NCI-H146 treated with DMSO at 0.1 percent for 48 hours (cell line): Measurements from ENCODE around the gene TRANK1.
A peak's percentile ranks its signal among the peaks of the same experiment; 100 is the strongest.
"Not testable (repeated sequence)": the region's sequence is repeated elsewhere in the genome, so short reads cannot be mapped to it uniquely, and the experiment has no call there.

Experiments
- DNase-seq: peaks from one replicate; lab custom pipeline; 2025; ENCODE audit not compliant: unreplicated experiment; lab: John Stamatoyannopoulos, UW

TRANK1 gene

DNA sequence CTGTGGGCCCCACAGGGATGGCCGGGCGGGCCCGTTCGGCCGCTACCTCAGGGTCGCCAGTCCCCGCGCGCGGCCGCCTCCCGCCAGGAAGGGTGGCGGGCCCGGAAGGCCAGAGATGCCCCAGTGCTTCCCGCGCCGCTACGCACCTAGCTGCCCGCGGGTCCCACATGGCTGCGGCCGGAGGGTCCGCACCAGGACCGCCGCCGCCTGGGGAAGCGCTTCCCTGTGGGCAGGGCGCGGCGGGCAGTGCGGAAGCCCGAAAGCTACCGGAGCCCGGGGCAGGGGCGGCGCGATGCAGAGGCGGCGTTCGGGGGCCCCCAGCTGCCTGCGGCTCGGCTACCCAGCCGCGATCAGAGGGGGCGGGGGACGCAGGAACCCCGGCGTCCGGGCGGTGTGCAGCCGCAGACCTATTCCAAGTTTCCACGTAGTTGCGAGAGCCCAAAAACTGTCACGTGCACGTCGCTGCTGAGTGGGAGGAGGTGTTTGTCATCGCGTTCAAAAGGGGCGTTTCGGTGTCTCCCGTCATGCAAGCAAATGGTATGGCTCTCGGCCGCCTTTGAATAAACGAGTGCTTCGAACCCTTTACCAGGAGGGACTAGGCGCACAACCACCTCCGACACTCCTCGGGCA is at the start of gene TRANK1:
TRANK1 (minus strand) TSS at position 414 of the 630 bp plus-strand sequence; CDS start at position 169, 245 bp downstream.
- DNase-seq = peak; percentile 16

DNA sequence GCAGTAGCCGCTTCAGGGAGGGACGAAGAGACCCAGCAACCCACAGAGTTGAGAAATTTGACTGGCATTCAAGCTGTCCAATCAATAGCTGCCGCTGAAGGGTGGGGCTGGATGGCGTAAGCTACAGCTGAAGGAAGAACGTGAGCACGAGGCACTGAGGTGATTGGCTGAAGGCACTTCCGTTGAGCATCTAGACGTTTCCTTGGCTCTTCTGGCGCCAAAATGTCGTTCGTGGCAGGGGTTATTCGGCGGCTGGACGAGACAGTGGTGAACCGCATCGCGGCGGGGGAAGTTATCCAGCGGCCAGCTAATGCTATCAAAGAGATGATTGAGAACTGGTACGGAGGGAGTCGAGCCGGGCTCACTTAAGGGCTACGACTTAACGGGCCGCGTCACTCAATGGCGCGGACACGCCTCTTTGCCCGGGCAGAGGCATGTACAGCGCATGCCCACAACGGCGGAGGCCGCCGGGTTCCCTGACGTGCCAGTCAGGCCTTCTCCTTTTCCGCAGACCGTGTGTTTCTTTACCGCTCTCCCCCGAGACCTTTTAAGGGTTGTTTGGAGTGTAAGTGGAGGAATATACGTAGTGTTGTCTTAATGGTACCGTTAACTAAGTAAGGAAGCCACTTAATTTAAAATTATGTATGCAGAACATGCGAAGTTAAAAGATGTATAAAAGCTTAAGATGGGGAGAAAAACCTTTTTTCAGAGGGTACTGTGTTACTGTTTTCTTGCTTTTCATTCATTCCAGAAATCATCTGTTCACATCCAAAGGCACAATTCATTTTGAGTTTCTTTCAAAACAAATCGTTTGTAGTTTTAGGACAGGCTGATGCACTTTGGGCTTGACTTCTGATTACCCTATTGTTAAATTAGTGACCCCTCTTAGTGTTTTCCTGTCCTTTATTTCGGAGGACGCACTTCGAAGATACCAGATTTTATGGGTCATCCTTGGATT is 48.8 kb upstream of the TRANK1 start, which contains the start of gene MLH1:
MLH1 (plus strand) TSS at position 193 of the 958 bp plus-strand sequence; CDS start at position 223, 30 bp downstream.
- no peak for DNase-seq

DNA sequence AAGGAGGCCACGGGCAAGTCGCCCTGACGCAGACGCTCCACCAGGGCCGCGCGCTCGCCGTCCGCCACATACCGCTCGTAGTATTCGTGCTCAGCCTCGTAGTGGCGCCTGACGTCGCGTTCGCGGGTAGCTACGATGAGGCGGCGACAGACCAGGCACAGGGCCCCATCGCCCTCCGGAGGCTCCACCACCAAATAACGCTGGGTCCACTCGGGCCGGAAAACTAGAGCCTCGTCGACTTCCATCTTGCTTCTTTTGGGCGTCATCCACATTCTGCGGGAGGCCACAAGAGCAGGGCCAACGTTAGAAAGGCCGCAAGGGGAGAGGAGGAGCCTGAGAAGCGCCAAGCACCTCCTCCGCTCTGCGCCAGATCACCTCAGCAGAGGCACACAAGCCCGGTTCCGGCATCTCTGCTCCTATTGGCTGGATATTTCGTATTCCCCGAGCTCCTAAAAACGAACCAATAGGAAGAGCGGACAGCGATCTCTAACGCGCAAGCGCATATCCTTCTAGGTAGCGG is 48.0 kb upstream of the TRANK1 start, which contains the start of gene EPM2AIP1:
EPM2AIP1 (minus strand) TSS at position 326 of the 520 bp plus-strand sequence; CDS start at position 272, 54 bp downstream.
- no peak for DNase-seq

DNA sequence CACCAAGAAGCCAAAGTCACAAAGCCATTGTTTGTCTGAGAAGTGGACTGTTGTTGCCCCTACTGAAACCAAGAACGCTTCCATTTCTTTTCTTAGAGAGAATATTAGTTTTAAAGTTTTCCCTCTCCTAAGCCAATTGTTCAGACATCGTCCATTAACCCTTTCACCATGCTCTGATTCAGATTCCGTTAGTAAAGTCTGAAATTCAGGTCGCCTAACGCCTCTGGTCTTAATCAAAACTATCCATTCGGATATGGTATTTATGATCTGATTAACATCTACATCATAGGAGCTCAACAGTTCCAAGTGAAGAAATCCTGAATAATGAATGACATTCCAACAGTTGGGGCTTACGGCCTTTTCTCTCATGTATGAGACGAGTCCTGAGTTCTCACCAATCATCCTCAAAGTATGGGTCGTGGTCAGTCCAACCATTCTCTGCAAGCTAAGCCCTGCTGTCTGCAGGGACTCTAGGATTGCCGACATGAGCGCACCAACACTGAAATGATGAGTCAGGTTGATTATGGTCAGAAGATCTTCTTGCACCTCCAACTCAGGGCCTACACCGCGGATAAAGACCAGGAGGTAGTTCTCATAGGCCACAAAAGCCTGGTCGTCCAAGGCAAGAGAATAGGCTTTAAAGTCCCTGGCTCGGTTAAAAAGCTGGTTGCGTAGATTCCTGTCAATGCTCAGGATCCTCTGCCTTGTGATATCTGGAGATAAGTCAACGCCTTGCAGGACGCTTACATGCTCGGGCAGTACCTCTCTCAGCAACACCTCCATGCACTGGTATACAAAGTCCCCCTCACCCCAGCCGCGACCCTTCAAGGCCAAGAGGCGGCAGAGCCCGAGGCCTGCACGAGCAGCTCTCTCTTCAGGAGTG is 47.3 kb upstream of the TRANK1 start:
- DNase-seq = no peak

DNA sequence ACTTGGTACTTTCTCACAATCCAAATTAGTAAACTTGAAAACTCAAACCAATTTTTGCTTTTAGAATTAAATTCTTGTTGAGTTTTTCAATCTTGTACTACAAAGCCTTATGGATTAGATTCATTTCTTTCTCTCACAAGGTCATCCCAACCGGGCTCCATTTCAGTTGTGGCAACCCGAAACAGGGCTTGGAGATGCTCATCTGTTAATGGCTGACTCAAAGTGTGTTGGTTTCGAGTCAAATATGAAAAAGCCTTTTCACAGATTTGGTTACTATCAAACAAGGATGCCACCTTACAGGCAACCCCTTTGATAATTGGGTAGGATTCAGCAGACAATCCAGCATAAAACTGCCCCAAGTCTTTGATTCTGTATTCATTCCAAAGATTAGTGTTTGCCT is 46.3 kb upstream of the TRANK1 start:
- no peak for DNase-seq

DNA sequence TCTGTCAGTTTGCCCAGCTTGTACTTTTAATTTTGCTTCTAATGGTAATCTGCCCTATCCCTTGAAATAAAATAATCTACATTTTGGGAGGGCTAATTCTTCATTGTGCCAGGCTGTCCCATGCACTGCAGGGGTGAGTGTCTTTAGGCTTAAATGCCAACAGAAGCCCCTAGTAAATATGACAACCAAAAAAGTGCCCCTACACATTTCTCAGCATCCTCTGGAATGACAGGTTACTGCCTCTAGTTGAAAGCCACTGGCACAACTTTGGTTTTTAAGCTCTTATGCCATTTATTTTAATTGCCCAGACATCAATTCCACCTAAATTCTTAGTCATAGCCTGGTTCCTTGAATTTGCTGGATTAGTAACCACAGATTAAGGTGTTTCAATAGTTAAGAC is 44.7 kb upstream of the TRANK1 start:
- DNase-seq = no peak

DNA sequence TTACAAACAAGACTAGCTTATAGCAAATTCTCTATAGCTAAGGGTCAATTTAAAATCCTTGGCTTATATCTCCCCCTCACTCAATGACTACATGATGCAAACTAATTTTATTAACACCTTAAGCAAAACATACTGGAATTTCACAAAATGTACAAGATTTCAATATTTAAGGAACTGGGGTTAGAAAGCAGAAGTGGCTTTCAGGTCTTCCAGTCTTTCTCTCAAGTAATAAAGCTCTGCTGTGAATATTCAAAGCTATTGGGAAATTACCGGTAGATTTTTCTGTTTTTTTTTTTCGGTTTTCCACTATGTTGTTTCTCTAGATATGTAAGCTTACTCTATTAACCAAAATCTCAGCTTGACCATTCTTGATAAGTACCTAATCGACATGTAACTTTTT is 44.2 kb upstream of the TRANK1 start:
- no peak for DNase-seq

DNA sequence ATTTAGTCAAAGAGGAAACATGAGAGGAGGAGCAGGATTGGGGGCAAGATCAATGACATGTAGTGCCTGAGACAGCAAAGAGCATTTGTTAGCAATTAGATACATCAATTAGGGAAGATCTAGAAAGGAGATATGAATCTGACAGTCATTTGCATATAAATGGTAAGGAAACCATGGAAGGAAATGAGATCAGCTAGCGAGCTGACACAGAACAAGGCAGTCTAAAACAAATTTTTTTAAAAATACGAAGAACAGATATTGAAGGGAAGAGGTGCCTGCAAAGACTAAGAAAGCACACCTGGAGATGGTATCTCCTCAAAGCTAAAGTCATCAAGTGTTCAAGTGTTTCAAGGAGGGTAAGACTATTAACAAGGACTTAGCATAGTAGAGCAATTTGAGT is 43.5 kb upstream of the TRANK1 start:
- DNase-seq = no peak

DNA sequence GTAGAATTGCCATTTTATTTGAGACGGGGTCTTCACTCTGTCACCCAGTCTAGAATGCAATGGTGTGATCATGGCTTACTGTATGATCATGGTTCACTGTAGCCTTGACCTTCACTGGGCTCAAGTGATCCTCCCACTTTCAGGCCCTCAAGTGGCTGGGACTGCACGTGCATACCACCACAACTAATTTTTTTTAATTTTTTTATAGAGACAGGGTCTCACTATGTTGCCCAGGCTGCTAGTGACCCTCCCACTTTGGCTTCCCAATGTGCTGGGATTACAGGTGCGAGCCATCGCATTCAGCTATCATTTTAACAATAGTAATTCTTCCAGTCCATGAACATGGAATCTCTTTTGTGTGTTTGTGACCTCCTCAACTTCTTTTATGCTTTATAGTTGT is 36.2 kb upstream of the TRANK1 start:
- DNase-seq = no peak

DNA sequence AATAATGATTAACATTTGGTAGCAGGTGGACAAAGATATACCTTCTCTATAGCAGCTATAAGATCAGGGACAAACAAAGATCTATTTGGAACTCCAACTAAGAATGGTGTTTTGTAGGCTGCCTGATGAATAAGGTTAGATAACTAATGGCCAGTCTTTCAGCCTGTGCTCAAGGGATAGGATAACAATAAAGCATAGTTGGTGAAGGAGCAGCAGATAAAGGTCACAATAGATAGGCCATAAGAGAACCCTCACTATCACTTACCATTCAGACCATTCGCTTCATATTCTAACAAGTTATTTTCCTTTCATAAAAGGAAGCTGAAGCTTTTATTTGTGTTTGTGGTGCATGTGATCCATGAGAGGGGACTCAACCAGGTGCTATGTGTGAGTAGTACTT is 28.3 kb upstream of the TRANK1 start:
- DNase-seq = no peak

DNA sequence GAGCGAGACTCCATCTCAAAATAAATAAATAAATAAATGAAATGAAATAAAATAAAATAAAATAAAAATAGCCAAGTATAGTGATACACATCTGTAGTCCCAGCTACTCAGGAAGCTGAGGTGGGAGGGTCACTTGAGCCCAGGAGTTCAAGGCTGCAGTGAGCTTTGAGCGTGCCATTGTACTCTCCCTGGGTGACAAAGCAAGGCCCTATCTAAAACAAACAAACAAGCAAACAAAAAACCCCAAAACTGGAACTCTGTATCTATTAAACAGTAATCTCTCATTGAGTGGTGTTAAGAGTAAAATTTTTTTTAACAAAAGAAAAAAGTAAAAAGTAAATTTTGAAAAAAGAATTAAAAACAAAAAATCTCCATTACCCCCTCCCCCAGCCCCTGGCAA is 27.3 kb upstream of the TRANK1 start:
- DNase-seq = no peak

DNA sequence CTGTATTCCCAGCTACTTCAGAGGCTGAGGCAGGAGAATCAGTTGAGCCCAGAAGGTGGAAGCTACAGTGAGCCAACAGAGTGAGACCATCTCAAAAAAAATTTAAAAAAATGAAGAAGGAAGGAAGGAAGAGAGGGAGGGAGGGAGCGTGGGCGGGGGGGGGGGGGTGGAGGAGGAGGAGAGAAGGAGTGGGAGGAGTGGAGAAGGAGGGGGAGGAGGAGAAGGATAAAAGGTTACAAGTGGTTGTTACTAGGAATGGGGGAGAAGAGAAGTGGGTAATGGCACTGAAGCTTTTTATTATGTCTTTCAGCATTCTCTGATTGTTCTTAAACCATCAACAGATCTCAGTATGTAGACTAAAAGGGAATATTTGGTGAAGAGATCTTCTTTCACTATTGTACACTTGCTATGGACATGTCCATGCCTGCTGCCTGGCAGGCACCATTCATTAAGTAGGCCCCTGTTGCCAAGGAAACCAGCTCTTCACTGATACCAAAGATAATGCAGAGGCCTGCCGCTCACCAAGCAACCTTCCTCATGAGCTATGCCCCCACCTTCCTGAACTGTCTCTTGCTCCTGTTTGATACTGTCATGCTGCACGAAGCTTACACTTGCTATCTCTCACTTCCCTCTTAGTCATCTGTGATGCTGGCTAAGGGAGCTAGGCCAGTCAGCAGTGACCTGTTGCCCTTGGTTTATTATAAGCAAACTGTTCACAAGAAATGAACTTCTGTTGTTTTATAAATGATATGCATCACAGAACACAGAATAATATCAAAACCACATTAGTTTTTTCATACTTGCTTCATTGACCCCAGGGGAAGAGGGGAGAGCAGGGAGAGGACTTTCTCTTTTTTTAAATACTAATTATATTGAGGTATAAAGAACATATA is 24.9 kb upstream of the TRANK1 start:
- DNase-seq = peak; percentile 96

DNA sequence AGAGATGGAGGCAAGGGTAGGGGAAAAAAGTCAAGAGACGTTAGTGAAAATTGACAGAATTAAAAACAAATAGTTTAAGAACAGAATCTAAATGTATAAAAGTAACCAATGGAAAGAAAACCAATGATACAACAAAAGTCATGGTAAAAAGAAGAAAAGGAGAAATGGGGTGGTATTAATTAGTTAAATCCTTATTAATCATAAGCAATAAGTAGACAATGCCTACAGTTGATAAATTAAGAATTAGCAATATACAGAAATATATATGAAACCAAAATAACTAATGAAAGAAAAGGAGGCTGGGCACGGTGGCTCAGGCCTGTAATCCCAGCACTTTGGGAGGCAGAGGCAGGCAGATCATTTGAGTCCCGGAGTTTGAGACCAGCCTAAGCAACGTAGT is 24.2 kb upstream of the TRANK1 start:
- no peak for DNase-seq

DNA sequence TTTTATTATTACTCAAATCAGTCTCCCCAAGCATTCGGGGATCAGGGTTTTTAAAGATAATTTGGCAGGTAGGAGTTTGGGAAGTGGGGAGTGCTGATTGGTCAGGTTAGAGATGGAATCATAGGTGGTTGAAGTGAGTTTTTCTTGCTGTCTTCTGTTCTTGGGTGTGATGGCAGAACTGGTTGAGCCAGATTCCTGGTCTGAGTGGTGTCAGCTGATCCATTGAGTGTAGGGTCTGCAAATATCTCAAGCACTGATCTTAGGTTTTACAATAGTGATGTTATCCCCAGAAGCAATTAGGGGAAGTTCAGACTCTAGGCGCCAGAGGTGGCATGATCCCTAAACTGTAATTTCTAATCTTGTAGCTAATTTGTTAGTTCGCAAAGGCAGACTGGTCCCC is 20.6 kb upstream of the TRANK1 start:
- no peak for DNase-seq

DNA sequence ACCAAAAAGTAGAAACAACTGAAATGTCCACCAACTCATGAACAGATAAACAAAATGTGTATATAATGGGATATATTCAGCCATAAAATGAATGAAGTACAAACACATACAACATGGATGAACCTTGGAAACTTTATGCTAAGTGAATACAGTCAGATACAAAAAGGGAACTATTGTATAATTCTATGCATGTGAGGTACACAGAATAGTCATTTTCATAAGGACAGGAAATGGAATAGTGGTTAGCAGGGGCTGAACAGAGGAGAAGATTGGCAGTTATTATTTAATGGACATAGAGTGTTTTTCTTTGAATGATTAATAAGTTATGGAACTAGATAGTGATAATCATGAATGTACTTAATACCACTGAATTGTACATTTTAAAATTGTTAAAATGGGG is 20.0 kb upstream of the TRANK1 start:
- no peak for DNase-seq

DNA sequence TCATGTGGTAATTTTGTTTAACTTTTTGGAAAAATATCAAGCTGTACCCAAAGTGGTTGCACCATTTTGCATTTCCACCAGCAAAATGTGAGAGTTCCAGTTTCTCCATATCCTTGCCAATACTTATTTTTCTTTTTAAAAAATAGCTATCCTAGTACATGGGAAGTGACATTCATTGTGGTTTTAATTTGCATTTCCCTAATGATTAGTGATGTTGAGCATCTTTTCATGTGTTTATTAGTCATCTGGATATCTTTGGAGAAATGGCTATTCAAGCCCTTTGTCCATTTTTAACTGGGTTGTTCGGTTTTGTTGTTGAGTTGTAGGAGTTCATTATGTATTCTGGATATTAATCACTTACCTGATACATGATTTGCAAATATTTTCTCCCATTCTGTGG is 19.5 kb upstream of the TRANK1 start:
- no peak for DNase-seq

DNA sequence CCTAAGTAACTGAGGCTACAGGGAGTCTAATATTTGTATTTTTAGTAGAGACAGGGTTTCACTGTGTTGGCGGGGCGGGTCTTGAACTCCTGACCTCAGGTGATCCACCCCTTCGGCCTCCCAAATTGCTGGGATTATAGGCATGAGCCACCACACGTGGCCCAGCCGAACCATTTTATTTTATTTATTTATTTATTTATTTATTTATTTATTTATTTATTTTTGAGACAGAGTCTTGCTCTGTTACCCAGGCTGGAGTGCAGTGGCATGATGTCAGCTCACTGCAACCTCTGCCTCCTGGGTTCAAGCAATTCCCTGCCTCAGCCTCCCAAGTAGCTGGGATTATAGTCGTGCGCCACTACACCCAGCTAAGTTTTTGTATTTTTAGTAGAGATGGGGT is 18.2 kb upstream of the TRANK1 start:
- not testable (repeated sequence) for DNase-seq

DNA sequence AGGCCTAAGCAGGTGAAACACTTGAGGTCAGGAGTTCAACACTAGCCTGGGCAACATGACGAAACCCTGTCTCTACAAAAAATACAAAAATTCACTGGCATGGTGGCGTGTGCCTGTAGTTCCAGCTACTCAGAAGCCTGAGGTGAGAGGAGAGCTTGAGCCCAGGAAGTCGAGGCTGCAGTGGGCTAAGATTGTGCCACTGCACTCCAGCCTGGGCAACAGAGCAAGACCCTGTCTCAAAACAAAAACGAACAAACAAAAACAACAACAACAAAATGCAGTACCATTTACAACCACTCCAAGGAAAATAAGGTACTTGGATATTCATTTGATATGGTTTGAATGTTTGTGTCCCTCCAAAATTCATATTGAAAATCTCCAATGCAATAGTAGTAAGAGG is 15.6 kb upstream of the TRANK1 start:
- DNase-seq = no peak

DNA sequence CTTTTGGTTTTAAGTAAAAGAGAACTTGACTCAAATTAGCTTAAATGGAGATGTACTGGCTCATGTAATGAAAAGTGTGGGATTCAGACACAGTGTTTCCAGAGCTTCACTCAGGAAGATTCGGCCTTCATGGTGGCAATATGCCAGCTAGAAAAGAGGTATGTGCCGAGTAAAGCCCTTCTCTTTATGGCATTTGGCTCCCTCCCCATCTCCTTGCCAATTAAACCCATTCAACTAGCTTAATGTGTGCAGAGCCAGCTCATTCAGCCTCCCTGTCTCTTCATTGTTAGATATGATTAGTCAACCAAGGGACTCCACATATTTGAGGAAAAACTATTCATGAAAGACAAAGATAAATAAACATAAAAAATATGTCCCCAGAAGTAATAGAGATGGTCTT is 15.0 kb upstream of the TRANK1 start:
- peak; percentile 30 for DNase-seq
